GM04503 (cell line): Measurements from ENCODE around the gene XRCC1.
A peak's percentile ranks its signal among the peaks of the same experiment; 100 is the strongest.
"Not testable (repeated sequence)": the region's sequence is repeated elsewhere in the genome, so short reads cannot be mapped to it uniquely, and the experiment has no call there.

Experiments used
- DNase-seq: peaks from one replicate; pipeline ENCODE4 v3.0.0-alpha.2; 2012; ENCODE audit warnings: low read depth

The XRCC1 gene

DNA sequence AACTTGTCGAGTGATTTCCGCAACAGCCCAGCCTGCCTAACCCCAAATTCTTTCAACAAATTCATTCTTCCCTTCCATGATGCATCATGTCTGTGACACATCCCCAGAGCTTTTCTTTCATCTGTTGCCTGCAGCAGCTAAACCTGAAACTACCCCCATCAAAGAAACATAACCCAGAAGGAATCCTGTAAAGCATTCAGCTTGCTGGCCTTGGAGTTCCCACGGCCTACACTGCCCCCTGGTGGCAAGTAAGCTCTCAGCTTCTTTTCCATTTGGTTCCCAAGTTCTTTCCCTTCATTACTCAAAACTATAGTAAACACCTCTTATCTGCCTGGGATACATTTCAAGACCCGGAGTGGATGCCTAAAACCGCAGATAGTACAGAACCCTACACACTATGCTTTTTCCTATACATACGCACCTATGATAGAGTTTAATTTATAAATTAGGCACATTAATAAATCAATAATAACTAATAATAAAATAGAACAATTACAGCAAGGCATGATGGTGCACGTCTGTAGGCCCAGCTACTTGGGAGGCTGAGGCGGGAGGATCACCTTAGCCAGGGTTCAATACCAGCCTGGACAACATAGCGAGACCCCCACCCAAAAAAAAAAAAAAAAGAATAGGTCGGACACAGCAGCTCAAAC is 55.8 kb downstream of the XRCC1 start:
- DNase-seq, result peak; percentile 78

DNA sequence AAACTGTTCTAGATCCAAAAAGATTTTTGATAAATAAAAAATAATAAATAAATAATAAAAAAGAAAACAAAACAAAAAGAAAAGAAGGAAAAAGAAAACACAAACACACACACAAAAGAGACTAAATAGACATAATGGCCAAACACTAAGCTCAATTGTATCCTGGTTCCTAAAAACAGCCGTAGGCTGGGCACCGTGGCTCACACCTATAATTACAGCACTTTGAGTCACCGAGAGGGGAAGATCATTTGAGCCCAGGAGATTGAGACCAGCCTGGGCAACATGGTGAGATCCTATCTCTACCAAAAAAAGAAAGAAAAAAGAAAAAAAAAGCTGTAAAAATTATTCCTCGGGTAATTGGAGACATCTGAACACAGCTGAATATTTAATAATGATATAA is 57.3 kb downstream of the XRCC1 start:
- DNase-seq, result no peak

DNA sequence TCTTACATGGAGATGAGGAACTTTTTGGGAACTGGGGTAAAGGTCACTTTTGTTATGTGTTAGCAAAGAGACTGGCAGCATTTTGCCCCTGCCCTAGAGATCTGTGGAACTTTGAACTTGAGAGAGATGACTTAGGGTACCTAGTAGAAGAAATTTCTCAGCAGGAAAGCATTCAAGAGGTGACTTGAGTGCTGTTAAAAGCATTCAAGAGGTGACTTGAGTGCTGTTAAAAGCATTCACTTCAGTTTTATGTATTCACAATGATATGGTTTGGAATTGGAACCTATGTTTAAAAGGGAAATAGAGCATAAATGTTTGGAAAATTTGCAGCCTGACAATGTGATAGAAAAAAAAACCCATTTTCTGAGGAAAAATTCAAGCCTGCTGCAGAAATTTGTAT is 62.9 kb downstream of the XRCC1 start:
- DNase-seq, result not testable (repeated sequence)

DNA sequence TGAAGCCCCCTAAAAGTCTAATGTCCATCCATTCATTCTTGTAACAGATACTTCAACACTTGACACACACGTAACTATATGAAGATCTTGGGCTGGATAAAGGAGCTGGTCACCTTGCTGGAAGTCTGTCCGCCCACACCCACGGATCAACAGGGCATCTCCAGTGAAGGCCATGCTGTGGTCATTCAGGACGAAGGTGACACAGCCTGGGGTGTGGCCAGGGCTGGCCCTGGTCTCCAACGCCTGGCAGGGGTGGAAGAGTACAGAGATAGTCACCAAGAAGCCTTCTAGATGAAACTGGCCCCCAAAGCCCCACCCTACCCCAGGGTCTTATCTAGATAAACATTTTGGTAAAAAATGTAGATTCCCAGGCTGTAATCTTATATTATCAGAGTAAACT is 64.0 kb downstream of the XRCC1 start:
- DNase-seq, result no peak

DNA sequence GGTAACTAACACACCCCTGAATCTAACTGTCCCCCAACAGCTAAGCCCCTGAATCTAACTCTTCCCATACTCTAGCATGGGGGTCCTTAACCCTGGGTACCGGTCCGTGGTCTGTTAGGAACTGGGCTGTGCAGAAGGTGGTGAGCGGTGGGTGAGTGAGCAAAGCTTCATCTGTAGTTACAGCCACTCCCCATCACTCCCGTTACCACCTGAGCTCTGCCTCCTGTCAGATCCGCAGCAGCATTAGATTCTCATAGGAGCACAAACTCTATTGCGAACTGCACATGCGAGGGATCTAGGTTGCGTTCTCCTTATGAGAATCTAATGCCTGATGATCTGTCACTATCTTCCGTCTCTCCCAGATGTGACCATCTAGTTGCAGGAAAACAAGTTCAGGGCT is 64.6 kb downstream of the XRCC1 start:
- no peak for DNase-seq

DNA sequence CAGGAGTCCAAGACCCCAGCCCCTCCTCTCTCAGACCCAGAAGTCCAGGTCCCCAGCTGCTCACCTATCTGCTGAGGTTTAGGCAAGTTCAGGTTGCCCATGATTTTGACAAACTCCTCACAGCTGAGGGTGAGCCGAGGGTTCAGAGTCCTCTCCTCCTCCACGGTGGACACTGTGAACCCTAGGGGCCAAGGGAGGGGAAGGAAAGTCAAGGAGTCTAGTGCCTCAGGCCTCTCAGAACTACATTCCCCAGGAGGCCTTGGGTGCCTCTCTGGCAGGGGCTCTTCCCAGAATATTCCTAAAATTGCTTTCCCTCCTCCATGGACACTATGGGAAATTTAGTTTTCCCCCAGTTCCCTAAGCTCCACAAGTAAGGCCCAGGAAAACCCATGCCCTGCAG is 67.4 kb downstream of the XRCC1 start:
- no peak for DNase-seq

DNA sequence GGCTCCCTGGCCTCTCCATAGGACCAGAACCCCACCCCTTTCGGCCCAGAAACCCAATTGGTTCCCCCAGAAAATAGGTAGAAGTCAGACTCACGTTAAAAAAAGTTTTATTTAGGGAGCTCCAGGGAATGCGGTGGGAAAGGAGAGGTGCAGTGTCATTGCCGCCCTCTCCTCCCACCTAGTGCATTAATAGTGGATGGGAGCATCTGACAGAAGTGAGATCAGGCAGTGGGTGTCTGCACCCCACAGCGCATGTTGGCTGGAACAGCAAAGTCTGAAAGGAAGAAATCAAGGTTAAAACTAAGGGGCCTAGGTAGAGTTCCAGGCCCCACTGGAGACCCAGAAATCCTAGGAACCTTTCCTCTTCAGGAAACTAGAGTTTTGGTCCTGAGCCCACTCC is 68.7 kb downstream of the XRCC1 start:
- no peak for DNase-seq

DNA sequence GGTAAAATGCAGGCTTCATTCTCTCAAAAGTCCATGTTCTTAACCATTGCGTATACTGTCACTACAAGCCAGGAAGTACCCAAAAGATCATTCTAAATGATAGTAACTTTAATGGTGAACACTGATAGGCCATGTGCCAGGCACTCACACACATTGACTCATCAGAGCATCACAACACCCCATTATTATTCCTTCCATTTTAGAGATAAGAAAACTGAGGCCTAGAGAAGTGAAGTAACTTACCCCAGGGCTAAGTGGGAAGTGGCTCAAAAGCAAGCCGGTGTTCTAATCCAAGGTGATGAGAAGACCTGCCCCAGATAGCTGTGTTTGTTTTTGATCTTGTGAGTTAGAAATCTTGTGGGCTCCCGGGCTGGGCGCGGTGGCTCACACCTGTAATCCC is 69.4 kb downstream of the XRCC1 start:
- DNase-seq, result no peak

DNA sequence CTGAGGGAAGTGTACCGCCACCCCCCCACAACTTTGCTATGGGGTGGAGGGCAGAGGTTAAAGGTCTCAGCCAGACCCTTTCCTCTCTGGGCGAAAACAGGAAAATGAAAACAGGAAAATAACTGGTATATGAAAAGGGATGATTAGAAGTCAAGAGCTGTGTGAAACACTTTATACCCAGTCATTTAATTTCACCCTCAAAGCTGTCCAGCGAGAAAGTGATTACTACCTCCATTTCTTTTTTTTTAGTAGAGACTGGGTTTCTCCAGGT is 70.2 kb downstream of the XRCC1 start:
- DNase-seq, result no peak

DNA sequence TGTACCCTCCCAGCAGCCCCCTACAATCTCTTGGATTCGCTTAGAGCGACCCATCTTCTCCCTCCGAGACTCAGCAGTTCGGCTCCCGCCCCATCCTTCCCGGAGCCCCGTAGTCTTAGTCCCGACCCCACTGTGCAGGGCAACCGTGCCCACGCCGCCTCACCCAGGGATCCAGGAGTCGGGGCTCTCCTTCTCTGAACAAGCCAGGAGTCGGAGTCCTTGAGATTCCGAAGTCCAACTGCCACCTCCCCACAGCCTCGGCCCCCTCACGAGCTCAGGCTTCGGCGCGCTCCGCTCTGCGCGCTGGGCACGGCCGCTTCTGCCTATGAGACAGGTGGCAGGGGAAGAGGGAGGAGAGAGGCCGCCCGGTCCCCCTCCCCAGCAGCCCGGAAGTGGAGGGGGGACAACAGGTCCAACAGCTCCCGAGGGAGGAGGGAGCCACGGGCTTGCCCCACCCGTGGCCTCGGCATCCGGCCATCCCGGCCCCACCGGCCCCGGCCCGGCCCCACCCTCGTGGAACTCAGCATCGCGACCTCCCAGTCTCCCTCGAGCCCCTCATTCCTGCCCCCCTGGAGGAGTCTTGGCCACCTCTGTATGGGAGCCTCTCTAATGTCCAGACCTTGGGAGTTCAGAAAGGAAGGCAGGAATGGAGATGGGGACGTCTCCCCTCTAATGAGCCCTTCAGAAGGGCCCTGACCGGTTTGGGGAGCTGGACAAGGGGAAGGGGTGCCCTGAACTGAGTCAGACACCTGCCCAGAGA is 70.7 kb downstream of the XRCC1 start, which contains the start of gene PHLDB3:
PHLDB3 (minus strand) TSS at position 321 of the 760 bp plus-strand sequence. CDS start 628 bp downstream, outside the sequence.
- no peak for DNase-seq

DNA sequence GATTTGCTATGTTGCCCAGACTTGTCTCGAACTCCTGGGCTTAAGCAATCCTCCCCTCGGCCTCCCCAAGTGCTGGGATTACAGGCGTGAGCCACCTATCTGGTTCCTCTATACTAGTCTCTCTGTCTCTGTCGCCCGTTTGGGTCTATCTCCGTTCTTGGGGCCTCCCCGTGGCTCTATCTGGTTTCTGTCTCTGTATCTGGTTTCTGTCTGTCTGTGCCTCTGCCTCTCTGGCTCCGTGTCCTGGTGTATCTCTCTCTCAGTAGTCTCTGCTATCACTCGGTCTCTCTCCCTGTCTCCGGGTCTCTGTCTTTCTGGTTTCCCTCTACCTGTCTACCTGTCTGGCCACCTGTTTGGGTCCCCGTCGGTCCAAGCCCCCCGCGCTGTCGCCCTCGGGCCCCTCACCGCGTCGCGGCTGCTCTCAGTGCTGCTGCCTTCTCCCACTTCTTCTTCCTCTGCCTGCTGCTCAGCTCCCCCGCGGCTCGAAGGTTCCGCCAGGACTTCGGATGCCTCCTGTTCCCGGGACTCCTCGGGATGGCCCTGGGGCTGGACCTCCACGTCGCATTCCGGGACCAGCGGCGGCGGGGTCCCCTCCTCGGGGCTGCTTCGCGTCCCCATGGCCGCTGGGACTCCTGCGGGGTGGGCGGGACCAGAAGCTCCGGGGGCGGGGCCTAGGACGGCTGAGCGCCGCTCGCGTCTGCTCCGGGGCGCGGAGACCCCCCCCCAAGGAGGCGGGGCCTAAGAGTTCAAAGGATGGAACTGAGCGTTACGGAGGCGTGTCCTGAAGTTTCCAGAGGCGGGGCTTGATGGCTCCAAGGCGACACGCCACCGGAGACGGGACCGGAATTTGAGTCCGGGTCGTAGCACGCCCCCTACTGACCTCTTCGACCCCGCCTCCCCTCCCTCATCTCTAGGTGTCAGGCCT is 71.6 kb downstream of the XRCC1 start:
- peak; percentile 37 for DNase-seq

DNA sequence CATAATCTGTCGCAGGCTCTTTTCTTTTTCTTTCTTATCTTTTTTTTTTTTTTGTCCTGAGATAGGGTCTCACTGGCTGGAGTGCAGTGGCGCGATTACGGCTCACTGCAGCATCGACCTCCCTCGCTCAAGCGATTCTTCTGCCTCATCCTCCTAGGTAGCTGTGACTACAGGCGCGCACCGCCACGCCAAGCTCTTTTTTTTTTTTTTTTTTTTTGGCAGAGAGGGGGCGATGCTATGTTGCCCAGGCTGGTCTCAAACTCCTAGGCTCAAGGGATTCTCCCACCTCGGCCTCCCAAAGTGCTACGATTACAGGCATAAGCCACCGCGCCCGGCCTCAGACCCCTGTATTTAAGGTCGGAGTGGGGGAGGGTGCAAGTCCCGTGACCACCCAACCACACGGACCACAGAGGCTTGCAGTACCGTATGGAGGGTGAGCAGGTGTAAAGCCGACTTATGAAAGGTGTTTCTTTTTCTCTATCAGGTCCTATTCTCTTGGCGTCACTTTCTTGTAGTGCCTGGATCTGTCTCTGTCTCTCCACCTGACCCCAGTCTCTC is 72.8 kb downstream of the XRCC1 start:
- DNase-seq, result no peak

DNA sequence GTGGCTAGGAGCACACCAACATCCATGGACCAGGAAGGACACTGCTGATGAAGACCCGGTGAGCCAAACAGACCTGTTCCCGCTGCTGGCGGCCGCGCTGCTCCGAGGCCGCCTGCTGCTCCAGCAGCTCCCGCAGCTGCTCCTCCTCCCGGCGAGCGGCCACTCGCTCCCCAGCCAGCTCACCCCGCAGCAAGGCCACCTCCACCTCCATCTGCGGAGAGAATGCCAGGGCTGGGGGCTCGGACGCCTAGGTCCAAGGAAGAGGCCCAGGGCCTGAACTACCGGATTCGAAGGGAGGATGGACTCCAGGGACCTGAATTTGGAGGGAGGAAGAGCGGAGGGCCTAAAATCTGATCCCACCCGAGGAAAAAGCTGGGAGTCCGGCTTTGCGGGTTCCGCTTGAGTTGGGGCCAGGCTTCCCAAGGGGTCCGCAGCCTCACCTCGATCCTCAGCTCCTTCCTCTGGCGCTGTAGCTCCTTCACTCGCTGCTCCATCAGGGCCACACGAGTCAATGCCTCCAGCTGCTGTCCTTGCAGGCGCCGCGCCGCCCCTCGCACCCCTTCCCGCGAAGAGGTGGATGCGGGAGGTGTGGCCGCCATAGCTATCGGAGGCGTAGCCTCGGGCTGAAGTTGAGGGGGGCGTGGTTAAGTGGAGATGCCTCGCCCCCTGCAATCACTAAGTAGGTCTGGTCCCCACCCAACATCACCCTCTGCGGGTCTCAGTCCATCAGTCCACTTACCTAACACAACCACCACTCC is 73.5 kb downstream of the XRCC1 start:
- DNase-seq, result no peak

DNA sequence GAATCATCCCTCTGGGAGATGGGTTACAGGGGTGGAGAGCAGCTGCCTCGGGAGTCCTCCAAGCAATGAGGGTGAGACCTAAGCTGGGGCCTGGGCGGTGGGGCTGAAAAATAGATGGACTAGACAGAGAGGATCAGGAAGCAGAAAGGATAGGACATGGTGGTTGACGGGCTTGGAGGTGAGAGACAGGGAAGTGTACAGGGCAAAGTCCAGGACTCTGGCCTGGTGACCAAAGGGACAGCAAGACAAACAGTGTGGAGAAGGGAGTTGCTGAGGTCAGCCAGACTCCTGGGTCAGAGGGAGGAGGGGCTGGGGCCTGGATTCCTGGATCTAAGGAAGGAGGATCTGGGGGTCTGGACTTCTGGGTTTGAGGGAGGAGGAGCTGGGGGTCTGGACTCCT is 76.3 kb downstream of the XRCC1 start:
- DNase-seq, result no peak

DNA sequence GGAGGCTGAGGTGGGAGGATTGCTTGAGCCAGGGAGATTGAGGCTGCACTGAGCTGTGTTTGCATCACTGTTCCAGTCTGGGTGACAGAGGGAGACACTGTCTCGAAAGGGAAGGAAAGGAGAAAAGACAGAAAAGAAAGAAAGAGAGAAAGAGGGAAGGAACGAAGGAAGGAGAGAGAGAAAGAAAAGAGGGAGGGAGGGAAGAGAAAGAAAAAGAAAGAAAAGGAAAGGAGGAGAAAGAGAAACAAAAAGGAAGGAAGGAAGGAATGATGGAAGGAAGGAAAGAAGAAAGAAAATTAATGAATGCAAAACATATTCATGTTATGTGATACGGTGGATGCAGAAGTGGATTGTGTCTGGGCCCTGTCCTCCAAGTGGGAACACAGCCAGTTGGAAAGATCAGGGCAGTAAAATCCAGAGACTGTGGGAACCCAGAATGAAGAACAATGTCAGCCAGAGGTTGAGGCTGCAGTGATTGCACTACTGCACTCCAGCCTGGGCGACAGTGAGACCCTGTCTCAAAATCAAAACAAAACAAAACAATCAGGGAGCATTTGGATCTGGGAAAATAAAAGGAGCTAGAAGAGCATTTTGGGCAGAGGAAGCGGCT is 77.0 kb downstream of the XRCC1 start:
- DNase-seq, result no peak

DNA sequence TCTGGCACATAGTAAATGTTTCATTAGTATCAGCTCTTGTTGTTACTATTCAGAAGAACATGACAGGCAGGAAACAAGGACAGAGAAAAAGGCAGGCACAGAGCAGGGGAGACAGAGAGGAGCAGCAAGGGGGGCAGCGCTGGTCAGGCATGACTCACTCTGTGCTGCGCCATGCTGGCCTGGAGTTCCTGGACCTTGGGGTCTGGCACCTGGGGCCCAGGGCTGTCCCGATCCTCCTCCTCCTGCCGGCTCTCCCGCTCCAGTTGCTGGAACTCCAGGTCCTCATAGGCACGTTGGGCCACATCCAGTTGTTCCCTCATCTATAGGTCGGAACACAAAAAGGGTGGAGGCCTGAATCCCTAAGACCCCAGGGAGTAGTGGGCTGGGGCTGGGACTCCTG is 78.4 kb downstream of the XRCC1 start:
- no peak for DNase-seq

DNA sequence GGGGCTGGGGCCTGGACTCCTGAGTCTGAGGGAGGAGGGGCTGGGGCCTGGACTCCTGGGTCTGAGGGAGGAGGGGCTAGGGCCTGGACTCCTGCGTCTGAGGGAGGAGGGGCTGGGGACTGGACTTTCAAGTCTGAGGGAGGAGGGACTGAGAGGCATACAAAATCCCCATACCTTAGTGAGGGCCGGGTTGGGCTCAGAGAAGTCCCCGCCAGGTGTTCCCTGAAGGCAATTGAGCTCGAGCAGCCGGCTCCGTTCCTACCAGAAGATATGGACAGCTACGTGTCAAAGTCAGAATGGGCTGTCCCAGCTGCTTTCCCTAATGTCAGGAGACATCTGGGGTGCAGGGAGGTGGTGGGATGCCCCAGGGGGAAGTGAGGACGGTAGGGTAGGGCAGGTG is 80.2 kb downstream of the XRCC1 start:
- no peak for DNase-seq
